Cerebellar cortex (tissue), 1 donor: ENCODE measurements around the gene DCTN2.

Experiments
- DNase-seq: peaks from one replicate; pipeline ENCODE4 v3.0.0-alpha.2; 2015; ENCODE audit warnings: low spot score

Gene DCTN2

GRCh38 chr12:57549909-57550640, 3.1 kb upstream of the DCTN2 start, which contains the start of gene KIF5A:
KIF5A (plus strand) TSS chr12:57550044; CDS start chr12:57550272, 228 bp downstream.
- peak; percentile 63 for DNase-seq

- DNase-seq = no peak
Observed at GRCh38 chr12:57549203-57549908, 2.4 kb upstream of the DCTN2 start.

GRCh38 chr12:57548488-57548887, 1.5 kb upstream of the DCTN2 start:
- no peak for DNase-seq

GRCh38 chr12:57548013-57548315, 972 bp upstream of the DCTN2 start:
- no peak for DNase-seq

- DNase-seq = no peak
Observed at GRCh38 chr12:57547288-57548012, 458 bp upstream of the DCTN2 start.

- DNase-seq = no peak
Observed at GRCh38 chr12:57545809-57546437, 1.1 kb downstream of the DCTN2 start.

GRCh38 chr12:57543581-57543980, 3.4 kb downstream of the DCTN2 start:
- DNase-seq = no peak

- DNase-seq = no peak
Observed at GRCh38 chr12:57541717-57542116, 5.3 kb downstream of the DCTN2 start.

DNA sequence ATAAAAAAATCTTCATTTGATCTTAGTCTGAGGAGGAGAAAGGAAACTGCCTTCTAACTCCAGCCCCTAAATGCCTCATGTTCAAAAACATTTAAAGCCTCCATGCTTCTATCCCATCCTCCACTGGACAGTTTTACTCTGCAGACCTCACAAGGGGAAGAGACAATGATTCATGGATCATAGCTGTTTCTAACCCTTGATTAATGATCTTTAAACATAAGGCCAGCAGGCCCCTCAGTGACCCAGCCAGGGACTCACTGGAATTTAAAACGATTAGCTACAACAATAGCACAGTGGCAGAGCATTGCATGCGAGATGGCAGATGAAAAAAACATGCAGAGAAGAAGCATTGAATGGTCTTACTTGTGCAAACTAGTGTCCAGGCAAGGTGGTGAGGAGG, 6.0 kb downstream of the DCTN2 start:
- DNase-seq = no peak

DNA sequence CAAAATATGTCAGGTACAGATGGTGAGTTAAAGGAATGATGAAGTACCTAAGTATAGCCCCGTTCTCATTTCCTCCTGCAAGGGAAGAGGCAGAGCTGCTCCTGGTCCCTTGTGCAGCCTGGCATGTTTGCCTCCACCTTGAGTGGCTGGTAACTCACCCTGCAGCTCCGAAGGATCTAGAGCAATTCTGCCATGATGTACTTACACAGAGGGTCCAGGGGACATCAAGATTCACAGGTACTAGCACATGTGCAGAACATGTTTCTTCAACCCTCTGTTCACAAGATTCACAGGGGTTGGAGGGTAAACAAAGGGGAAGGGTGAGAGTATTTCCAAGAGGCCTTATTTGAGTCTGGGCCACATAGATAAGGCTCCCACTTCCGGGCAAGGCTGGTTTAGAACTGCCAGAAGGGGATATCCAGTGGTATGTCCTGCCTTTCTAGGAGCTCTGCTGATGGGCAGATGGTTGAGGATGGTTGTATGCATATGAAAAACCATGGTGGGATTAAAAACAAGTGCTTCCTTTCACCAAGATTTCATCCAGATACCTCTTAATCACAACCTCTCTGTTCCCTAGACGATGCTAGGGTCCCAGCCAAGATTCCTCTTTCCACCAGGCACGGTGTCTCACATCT, 7.7 kb downstream of the DCTN2 start:
- DNase-seq = no peak

DNA sequence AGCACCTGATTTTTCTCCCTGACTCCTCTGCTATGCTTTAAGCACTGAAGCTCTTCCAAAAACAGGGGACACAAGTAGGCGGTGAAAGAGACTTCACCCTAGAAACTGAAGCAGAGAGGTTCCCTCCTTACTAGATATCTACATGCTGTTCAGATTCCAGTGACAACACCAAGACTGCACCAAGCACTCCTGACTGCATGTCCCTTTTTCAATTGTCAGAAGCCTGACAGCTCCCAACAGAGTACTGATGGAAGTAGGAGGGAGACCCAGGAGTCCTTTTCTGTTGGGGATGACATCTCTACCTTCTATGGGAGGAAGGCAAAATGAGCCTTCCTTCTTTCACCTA, 10.4 kb downstream of the DCTN2 start:
- no peak for DNase-seq

GRCh38 chr12:57535764-57536596, 11.0 kb downstream of the DCTN2 start:
- DNase-seq = no peak

DNA sequence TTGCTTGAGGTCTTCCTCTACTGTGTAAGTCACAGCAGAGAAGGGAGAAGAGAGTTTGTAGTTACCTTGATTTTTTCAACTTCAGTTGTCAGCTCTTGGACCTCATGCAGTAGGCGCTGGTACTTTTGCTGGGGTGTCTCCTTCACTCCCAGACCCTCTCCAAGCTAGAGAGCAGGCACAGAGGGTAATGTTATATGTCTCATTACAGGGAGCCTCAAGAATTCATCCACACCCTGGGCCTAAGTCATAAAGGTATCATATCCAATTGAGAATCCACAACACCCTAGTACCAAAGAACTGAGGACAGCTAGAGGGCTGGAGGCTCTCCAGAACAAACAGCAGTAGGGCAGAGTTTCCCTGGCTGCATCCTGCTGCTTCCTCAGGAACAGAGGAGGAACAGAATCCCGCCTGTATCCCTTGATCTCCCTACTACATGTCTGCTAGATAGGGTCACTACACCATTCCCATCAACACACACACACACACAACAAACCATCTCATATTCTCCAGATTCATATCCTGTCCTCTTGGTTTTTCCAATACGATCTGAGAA, 11.9 kb downstream of the DCTN2 start:
- DNase-seq = no peak

GRCh38 chr12:57534250-57534649, 12.7 kb downstream of the DCTN2 start:
- no peak for DNase-seq

DNA sequence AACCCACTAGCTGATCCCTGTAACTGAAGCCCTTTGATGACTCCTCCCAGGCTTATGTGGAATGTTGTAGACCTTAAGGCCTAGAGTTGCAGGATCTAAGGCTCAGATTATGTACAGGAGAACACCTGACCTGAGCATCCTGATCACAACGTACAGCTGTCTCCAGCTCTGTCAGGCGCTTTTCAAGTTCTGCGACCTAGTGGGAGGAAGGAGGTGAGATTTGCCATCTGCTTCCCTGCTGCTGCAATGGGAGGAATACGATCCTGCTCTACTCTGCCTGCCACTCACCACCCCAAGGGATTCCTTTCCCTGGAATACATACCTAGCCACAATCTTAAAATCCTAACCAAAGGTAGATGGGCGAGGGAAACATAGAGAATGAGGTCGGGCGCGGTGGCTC, 13.9 kb downstream of the DCTN2 start:
- DNase-seq = no peak

GRCh38 chr12:57531836-57532235, 15.2 kb downstream of the DCTN2 start:
- no peak for DNase-seq

- DNase-seq = no peak
Observed at GRCh38 chr12:57530396-57531142, 16.4 kb downstream of the DCTN2 start.

DNA sequence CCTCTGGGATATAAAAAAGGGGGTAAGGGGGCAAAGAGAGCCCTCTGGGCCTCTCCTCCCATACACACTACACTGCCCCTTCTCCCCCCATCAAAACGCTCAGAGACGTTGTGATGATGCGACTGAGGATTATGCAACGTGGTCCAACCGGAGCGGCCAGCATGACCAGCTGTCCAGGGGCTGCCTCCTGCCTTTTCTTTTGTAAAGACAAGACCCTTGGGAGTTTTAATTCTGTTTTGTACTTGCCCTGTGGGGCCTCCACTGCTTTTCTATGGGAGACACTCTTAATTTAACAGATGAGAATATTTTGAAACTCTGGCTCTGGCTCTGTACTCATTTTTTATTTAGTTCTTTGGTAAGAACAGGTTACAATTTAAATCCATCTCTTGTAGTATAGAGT, 17.2 kb downstream of the DCTN2 start:
- DNase-seq = no peak

GRCh38 chr12:57528831-57529555, 18.0 kb downstream of the DCTN2 start:
- DNase-seq = no peak

DNA sequence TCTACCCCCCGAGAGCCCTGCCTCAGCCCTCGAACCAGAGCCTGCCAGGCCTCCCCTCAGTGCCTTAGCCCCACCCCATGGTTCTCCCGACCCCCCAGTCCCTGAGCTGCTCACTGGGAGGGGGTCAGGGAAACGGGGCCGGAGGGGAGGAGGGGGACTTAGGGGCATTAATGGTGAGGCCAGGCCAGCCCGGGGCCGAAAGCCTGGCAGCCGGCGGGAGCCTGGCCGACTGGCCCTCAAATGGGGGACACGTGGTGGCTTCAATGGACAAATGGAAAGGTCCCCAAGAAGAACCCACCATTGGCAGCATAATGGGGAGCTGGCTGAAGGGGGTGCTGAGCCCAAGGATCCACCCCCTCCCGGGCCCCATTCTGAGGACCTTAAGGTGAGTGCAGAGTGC, 18.8 kb downstream of the DCTN2 start:
- no peak for DNase-seq
